Left renal pelvis (tissue), 4 donors: ENCODE data around the gene KIF4A. TPM values are rescaled to one million over a fixed set of nuclear protein-coding genes. Genes with fewer than 3 reads are reported as not detected.
"Not testable (repeated sequence)": the region's sequence is repeated elsewhere in the genome, so short reads cannot be mapped to it uniquely, and the experiment has no call there.

Experiments used
- DNase-seq, 4 donors: peaks; one replicate each; pipeline ENCODE4 v3.0.0-alpha.2; 2013; ENCODE audit warnings: low read depth in 4 of 4, low spot score in 3 of 4
- polyA plus RNA-seq, 4 donors: library from polyadenylated mRNA; unstranded; fragments of 120-200 nt; gene quantifications; one replicate each; pipeline ENCODE4 v1.2.1, GENCODE V29; 2013; ENCODE audit not compliant: insufficient read length in 4 of 4

The KIF4A gene
- polyA plus RNA-seq, 4 donors: 14.1 to 18.7 (median 16.8) TPM

GRCh38 chrX:70289168-70289792 lies 624 bp upstream of the KIF4A start:
- no peak for DNase-seq

- no peak for DNase-seq
Observed at GRCh38 chrX:70292788-70293187, 2.9 kb downstream of the KIF4A start.

GRCh38 chrX:70293621-70294020 lies 3.7 kb downstream of the KIF4A start:
- DNase-seq: no peak

- no peak for DNase-seq
Observed at GRCh38 chrX:70301716-70302115, 11.8 kb downstream of the KIF4A start.

GRCh38 chrX:70313503-70313902 lies 23.6 kb downstream of the KIF4A start:
- no peak for DNase-seq

- DNase-seq: no peak
Observed at GRCh38 chrX:70322784-70323183, 32.9 kb downstream of the KIF4A start.

GRCh38 chrX:70323628-70324027 lies 33.7 kb downstream of the KIF4A start:
- not testable (repeated sequence) for DNase-seq

- no peak for DNase-seq
Observed at GRCh38 chrX:70324326-70324725, 34.4 kb downstream of the KIF4A start.

- DNase-seq: no peak
Observed at GRCh38 chrX:70331161-70331560, 41.3 kb downstream of the KIF4A start.

- no peak for DNase-seq
Observed at GRCh38 chrX:70332600-70332999, 42.7 kb downstream of the KIF4A start.

GRCh38 chrX:70336767-70337166 lies 46.9 kb downstream of the KIF4A start:
- DNase-seq: no peak

GRCh38 chrX:70338290-70338689 lies 48.4 kb downstream of the KIF4A start:
- no peak for DNase-seq

- no peak for DNase-seq
Observed at GRCh38 chrX:70343435-70343834, 53.5 kb downstream of the KIF4A start.

- no peak for DNase-seq
Observed at GRCh38 chrX:70346418-70347070, 56.6 kb downstream of the KIF4A start.

- not testable (repeated sequence) for DNase-seq
Observed at GRCh38 chrX:70348825-70349224, 58.9 kb downstream of the KIF4A start.

GRCh38 chrX:70349367-70350125 lies 59.6 kb downstream of the KIF4A start:
- not testable (repeated sequence) for DNase-seq

- no peak for DNase-seq
Observed at GRCh38 chrX:70352496-70352895, 62.6 kb downstream of the KIF4A start.

GRCh38 chrX:70353514-70353913 lies 63.6 kb downstream of the KIF4A start:
- DNase-seq: no peak

- DNase-seq: peak in 1 of 4 donors; percentile 1
Observed at GRCh38 chrX:70354716-70355115, 64.8 kb downstream of the KIF4A start.

GRCh38 chrX:70359458-70359857 lies 69.6 kb downstream of the KIF4A start:
- DNase-seq: no peak

GRCh38 chrX:70360366-70360765 lies 70.5 kb downstream of the KIF4A start:
- DNase-seq: no peak

GRCh38 chrX:70368731-70369130 lies 78.8 kb downstream of the KIF4A start:
- DNase-seq: not testable (repeated sequence)
